GM10847 (cell line): ENCODE measurements around the gene TFF3.

Experiments
- POLR2A ChIP-seq: IDR thresholded peaks from 2 replicates; pipeline ENCODE4 v1.6.1; 2011; ENCODE audit not compliant: insufficient read length; ENCODE audit errors: extremely low read depth

Gene TFF3

DNA sequence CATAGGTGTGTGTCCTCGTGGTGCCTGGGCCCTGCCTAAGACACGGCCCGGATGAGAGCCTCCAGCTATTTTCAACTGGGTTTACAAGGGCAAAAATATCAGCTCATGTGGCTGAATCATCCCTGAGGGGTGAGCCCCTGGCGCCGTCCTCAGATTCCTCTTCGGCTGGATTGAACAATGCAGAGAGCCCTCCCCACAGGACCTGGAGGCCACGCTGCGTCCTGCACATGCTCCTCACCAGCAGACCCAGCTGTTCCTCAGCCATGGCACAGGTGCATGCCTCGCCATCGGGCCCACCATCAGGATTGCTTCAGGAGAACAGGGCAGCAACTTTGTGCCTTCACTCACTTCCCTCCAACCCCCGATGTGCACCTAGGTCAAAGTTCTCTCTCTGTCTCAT lies 35.3 kb downstream of the TFF3 start:
- TF ChIP-seq POLR2A: no peak

DNA sequence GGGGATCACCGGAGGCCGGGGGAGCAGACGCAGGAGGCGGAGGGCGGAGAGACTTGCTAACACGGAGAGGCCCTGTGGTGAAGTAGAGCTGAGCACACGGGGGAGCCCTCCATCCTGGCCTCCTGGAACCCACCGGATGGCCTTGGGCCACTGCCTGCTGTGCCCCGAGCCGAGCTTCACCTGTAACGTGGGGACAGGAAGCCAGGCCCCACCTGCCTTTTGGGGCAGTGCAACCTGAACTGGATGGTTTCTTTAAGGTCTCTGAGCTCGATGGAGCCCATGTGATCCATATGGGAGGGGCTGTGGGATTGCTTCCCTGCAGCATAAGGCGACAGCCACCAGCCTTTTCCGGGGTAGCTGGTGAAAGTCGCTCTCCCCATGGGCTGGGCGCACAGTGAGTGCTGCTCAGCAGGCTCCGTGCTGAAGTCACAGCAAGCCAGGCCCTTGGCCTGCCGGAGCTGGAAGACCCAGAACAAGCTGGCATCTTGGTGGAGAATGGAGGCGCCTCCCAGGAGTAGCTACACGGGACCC lies 35.8 kb downstream of the TFF3 start:
- no peak for TF ChIP-seq POLR2A

DNA sequence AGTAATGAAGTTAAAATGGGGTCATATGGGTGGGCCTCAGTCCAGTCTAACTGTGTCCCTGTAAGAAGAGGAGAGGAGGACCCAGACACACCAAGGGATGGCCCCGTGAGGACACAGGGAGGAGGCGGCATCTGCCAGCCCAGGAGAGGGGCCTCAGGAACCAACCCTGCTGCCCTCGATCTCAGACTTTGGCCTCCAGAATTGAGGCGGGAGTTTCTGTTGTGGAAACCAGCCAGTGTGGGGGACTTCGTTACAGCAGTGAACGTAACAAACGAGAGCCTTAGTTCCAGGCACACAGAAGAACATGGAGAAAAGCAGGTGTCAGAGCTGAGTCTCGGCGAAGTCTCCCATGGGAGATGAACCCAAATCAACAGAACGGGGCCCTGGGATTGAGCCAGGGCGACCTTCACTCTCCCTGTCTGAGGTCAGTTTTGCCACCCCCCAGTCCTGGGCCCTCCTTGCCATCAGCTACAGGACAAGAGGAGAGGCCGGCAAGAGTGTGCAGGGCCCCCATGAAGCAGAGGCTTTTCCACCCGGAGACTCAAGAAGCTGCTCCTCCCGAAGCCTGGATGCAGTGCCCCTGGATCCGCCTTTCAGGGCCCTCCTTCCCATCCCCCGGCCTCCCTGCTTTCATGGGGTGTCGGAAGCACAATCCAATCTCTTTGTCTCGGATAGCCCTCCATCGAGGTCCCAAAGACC lies 36.6 kb downstream of the TFF3 start:
- TF ChIP-seq POLR2A: no peak

DNA sequence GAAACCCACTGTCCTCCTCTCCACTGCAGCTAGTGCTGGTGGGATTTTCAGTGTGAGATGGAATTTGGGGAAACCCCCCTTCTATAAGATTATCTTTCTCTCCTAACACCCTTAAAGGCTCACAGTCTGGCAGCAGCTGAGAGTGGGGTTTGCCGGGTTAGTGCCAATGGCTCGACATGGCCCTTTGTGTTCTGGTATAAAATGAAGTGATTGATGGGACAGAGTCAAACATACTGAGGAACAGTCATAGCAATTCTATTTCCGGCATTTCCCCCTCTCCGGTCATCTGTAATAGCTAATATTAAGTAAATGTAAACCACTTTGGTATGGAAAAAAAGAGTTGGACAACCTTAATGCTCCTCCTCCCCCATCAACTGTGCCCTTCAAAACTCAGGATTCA lies 37.6 kb downstream of the TFF3 start:
- no peak for TF ChIP-seq POLR2A

DNA sequence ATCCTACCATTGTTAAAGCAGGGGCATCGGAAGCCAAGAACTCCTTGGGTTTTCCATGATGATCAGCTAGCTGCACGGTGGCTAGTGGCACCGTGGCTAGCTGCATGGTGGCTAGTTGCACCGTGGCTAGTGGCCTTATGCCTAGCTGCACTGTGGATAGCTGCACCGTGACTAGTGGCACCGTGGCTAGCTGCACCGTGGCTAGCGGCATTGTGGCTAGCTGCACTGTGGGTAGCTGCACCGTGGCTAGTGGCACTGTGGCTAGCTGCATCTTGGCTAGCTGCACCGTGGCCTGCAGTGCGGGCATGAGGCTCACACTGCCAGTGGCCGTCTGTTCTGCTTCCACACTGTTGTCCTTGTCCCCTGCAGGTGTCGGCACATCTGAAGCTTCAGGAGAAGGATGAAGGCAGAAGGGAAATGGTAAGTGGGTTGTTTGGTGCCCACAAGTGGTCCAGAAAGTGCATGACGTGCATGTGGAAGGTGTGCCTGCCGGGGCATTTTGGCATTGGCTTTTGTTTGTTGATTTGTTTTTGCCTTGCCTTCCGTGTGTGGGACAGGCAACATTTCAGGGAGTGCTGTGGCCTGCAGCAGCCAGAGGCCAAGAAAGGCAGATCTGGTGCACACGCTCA lies 38.6 kb downstream of the TFF3 start:
- no peak for TF ChIP-seq POLR2A

DNA sequence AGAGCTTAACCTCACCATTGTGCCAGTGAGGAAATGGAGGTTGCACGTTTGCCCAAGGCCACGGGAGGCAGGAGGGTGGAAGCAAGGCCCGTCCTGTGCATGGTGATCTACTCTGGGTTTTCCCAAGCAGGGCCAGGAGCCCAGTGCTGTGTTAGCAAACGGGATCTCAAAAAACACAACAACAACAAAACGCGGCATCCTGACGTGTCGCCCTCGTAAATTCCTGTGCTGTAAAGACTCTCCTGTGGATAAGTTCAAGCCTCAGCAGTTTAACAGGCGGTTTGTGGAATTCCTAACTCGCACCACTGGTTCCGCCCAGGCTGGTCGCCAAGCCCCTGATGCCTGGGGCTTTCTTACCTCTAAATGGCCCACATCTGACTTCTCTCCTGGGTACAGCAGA lies 39.1 kb downstream of the TFF3 start:
- no peak for TF ChIP-seq POLR2A

DNA sequence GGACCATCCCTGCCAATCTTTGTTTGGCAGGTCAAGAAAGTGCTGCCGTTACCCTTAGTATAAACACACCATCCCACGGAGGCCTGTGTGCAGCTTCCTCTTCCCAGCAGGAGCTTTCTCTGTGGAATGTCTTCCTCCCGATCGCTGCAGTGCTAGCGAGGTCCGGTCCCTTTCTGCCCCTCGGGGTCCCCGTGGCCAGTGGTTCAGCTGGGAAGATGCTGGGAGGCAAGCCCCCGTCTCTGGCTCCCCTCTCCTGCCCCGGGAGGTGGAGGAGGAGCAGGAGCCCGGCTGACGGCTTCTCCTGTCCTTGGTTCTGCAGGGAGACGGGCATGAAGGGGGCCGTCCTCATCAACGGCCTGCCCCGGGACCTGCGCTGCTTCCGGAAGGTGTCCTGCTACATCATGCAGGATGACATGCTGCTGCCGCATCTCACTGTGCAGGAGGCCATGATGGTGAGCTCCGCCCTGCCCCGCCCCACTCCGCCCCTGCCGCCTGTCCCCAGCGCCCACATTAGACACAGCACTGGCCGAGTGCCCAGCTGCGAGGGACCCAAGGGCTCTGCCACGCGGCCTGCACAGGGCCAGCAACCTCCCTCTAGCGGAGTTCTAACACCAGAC lies 42.1 kb downstream of the TFF3 start:
- no peak for TF ChIP-seq POLR2A

DNA sequence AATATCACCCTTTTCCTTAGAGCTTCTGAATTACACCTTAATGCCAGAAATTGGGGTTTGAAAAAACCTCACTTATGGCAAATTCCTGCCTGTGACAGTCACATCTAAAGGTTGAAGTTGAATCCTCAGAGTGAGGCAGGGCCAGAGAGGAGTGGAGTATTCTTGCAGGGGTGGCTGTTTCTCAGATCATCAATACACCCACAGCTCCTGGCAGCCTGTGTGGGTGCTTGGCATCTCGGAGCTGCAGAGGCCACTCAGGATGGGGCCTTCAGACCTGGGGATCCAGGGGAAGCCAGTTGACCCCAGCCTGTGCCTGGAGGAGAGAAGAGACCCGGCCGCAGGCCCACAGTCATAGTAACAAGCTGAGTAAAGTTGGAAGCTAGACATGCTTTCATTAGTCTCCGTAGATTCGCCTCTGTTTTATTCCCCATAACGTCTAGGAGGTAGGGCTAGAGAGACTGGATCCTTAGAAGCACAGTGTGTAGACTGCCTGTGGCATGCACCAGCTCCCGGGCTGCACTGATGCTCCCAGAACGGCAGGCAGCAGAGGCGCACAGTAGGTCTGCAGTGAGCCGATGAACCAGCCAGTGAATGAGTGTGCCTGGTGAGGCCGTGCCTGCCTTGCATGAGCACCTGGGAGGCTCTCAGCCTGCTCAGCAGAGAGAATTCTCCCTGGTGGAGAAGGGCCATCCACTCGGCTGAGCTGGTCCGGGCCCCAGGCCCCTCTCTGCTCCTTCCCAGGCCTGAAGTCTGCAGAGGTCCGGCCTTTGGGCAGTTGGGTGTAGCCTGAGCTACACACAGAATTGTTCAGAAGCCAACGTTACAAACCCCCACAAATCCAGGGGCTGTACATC lies 42.9 kb downstream of the TFF3 start:
- no peak for TF ChIP-seq POLR2A

DNA sequence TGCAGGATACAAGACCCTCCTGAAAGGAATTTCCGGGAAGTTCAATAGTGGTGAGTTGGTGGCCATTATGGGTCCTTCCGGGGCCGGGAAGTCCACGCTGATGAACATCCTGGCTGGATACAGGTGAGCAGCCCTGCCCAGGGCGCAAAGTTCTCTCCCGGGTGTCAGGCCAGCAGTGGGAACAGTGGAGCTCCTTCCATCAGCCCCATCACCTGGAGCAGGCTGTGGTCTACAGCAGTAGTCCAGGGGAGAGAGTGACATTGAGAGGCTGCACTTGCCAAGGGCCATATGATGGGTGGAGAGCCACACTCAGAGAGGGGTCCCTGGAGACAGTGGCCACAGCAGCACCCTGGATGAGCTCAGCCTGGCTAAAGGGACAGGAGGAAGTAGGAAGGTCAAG lies 44.1 kb downstream of the TFF3 start:
- no peak for TF ChIP-seq POLR2A

DNA sequence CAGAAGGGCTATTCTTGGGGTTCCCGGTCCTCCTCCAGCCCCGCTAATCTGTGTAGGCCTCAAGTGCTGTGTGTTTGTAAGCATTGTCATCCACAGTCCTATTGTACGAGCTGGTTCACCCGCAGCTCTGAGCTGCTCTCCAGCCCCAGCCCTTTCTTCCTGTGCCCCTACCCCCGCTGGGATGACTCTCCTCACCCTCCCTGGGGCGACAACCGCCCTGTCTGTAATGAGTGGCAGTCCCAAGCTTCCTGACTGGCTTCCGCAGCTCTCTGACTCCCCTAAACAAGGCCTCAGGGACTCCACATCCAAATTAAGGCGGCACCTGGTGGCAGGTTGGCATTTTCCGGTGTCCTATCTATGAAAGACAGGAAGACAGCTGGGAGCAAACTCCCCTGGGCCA lies 45.8 kb downstream of the TFF3 start:
- no peak for TF ChIP-seq POLR2A

DNA sequence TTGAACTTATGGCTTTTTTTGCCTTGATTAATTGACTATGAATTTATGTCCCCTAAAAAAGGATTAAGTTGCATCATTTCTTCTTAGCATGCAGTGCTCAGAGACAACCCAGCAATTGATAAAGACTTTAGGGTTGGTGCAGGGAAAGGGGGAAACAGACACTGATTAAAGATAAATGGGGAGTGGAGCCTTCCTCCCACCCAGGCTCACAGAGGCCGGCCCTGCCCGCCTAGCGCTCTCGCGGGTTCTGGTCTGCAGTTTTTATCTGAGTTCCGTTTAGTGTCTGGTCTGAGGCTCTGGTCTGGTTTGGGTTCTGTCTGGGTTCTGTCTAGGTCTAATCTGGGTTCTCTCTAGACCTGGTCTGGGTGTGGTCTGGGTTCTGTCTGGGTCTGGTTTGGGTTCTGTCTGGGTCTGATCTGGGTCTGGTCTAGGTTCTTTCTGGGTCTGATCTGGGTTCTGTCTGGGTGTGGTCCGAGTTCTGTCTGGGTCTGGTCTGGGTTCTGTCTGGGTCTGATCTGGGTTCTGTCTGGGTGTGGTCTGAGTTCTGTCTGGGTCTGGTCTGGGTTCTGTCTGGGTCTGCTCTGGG lies 48.1 kb downstream of the TFF3 start:
- no peak for TF ChIP-seq POLR2A

DNA sequence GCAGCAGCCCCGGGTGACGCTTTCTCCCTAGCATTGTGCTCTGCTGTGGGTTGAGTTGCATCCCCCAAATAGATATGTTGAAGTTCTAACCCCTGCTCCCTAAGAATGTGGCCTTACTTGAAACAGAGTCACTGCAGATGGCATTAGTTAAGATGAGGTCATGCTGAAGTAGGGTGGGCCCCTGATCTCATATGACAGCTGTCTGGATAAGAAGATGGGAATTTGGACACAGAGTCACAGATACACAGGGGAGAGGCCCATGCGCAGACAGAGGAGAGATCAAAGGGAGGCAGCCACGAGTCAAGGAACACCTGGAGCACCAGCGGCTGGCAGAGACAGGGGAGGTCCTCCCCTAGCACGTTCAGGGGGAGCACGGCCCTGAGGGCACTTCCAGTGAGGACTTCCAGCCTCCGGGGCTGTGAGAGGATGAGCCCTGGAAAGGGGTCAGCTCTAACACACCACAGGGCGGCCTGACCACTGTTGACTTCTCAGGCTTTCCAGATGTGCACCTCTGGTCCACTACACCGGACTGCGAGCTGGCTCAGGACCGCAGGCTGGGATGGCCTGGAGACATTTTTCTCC lies 49.9 kb downstream of the TFF3 start:
- TF ChIP-seq POLR2A: no peak

DNA sequence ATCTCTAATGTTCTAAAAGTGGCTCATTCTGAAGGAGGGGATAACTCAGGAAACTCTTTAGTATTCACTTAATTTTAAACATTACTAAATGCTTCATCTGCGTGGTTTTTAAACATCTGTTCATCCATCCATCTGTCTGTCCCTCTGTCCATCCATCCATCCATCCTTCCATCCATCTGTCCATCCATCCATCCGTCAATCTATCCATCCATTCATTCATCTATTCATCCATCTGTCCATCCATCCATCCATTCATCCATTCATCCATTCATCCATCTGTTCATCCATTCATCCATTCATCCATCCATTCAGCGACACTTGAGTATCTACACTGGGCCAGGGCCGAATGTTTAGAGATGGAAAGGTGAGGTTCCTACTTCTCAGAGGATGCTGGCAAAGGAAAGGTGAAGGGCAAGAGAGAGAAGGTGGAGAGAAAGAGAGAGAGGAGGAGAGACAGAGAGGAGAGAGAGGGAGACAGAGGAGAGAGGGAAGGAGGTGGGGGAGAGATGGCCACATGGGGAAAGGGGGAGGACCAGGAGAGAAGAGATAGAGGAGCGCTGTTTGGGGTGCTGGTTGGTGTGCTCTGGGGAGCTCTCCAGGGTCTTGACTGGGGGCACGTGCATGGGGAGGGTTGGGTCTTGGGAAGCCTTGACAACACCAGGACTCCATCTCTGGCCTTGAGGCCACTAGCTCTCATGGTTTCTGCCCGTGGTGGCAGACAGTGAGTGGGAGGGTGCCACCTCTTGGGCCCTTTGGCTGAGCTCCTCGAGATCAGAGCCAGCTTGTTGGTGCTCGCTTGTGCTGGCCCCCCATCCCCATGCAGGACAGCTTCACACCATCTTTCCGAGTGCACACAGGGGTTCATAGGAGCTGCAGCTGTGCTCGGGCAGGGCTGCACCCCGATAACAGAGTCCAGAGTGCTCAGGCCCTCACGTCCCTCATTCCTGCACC lies 50.7 kb downstream of the TFF3 start:
- TF ChIP-seq POLR2A: no peak
